B cell (primary cell): ENCODE results near the gene STMP1.

Experiments
- CTCF ChIP-seq: fragments of 200-600 bp; IDR thresholded peaks from one replicate; pipeline ENCODE4 v1.8.0; 2022; ENCODE audit warnings: antibody characterized with exemption, mild to moderate bottlenecking
- EZH2 ChIP-seq: IDR thresholded peaks from 2 replicates; pipeline ENCODE4 v1.6.1; 2012; ENCODE audit warnings: borderline replicate concordance, low read depth, mild to moderate bottlenecking, moderate library complexity, low read length; ENCODE audit not compliant: insufficient read depth, poor library complexity, severe bottlenecking

GRCh38 chr7:135616136-135616535, 46.2 kb upstream of the STMP1 start:
- TF ChIP-seq CTCF, result no peak
- no peak for TF ChIP-seq EZH2
